Lower leg skin (tissue), 4 donors: Measurements from ENCODE around the gene ZNF280C. TPM values are rescaled to one million over a fixed set of nuclear protein-coding genes. Genes with fewer than 3 reads are reported as not detected.

Experiments used
- DNase-seq, 2 donors: peaks; one replicate each; pipeline ENCODE4 v3.0.0-alpha.2; 2019; ENCODE audit warnings: low spot score in 2 of 2
- H3K4me3 ChIP-seq: fragments of 200-600 bp; sonication (generic); 2 replicates; pipeline ENCODE4 v1.5.1; 2017; ENCODE audit warnings: mild to moderate bottlenecking, low read depth; ENCODE audit not compliant: poor library complexity, severe bottlenecking
- POLR2A ChIP-seq, 2 donors: fragments of 450-650 bp; IDR thresholded peaks; one replicate each; pipeline ENCODE4 v1.6.1; 2016 to 2017; ENCODE audit warnings: antibody characterized with exemption in 2 of 2, mild to moderate bottlenecking in 1 of 2, moderate library complexity in 1 of 2
- WGBS, 2 donors: methylation state at CpG; one replicate each; pipeline ENCODE4 v1.1.5; 2018; 5-methylcytosine and 5-hydroxymethylcytosine counted together
- intact Hi-C: fragments of 100-400 bp; cut with DNase I; formaldehyde crosslinking; loops from one replicate; pipeline ENCODE4 v1.15.0; 2023; ENCODE audit warnings: low total_unique reads
- total RNA-seq, 4 donors: library from RNA; depleted of rRNA; stranded (reverse); fragments of >200 nt; gene quantifications; one replicate each; pipeline ENCODE4 v1.1.0, GENCODE V29; 2016
- TF ChIP-seq, protein P1 (sequence below), 3 donors: fragments of 450-650 bp; IDR thresholded peaks; one replicate each; pipeline ENCODE4 v1.5.1; 2016; ENCODE audit warnings: antibody characterized with exemption in 3 of 3, mild to moderate bottlenecking in 3 of 3, moderate library complexity in 2 of 3

The ZNF280C gene
- total RNA-seq, 4 donors from 2014 or later = 2.9 to 3.8 (median 3.6) TPM

DNA sequence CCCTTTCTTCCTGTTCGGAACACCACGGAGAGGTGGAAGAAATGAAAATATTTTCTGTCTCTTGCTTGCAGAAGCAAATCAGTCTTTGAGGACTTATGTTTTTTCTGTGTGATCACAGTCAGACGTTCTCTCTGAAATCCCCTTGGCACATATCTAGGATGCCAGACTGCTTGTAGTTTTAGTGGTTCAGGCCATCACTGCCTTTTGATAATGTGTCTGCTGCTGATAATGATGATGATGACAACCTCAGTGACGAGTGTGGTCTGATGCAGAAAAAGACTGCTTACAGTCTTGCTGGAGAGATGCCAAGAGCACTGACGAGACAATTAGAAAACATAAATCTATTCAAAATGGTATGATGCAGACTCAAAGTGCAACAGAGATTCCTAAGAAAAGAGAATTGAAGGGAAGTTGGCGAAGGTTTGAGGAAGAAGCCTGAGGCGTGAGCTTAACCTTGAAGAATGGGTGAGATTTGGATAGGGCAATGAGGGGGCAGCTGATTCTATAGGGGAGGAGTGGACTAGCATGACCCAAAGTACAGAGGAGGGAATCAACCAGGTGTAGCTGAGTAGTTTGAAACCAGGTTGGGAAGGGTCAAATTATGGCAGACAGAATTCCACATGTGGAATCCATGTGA is 89.0 kb downstream of the ZNF280C start:
- no peak for DNase-seq
- intact Hi-C loops = no loop called here
- TF ChIP-seq POLR2A (IDR thresholded peaks at IDR 0.05) = no peak
- TF ChIP-seq, protein P1, sequence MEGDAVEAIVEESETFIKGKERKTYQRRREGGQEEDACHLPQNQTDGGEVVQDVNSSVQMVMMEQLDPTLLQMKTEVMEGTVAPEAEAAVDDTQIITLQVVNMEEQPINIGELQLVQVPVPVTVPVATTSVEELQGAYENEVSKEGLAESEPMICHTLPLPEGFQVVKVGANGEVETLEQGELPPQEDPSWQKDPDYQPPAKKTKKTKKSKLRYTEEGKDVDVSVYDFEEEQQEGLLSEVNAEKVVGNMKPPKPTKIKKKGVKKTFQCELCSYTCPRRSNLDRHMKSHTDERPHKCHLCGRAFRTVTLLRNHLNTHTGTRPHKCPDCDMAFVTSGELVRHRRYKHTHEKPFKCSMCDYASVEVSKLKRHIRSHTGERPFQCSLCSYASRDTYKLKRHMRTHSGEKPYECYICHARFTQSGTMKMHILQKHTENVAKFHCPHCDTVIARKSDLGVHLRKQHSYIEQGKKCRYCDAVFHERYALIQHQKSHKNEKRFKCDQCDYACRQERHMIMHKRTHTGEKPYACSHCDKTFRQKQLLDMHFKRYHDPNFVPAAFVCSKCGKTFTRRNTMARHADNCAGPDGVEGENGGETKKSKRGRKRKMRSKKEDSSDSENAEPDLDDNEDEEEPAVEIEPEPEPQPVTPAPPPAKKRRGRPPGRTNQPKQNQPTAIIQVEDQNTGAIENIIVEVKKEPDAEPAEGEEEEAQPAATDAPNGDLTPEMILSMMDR (IDR thresholded peaks at IDR 0.05) = no peak
- 41 to 48% methylated on average over 7 of the region's 7 CpGs for WGBS, 2 donors
- H3K4me3 ChIP-seq = no peak overlapping the region

DNA sequence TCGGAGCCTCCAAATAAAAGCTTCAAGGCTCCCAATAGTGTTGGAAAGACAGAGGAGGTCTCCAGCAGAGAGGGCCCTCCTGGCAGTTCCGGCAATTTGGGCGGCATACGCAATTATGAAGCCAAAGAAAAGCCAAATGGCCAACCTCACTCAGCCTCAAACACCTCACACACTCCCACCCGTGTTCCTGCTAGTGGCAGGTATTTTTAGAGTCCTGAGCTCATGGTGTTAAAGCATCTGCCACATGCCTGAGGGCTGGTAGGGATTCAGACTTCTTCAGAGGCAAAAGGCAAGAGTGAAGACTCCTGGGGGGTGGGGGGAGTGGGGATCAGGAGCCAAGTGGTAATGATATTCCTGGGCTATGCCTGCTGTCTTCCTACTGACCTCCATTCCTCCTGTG is 89.5 kb downstream of the ZNF280C start:
- H3K4me3 ChIP-seq = no peak overlapping the region
- intact Hi-C loops = no loop called here
- 67 to 91% methylated on average over 4 to 5 of the region's 5 CpGs for WGBS, 2 donors
- DNase-seq = peak in 1 of 2 donors; percentile 56
- no peak for TF ChIP-seq POLR2A (IDR thresholded peaks at IDR 0.05)
- TF ChIP-seq, protein P1 (IDR thresholded peaks at IDR 0.05) = no peak

DNA sequence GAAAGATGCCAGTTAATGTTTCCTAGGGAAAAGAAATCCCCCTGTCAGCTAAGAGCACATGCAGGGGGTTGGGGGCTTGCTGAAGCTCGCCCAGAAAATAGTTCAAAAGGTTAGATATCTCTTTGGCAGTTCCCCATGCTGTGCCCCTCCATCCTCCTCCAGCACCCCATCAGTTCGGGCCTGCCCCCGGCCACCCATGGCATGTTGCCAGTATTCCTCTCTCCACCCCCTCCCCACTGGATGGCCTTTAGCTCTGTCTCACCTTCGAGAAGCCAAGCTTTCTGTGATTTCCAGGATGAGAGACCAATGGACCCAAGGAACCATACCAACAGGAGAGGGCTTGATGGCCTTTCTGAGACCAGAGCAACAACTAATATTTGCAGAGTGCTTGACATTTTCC is 91.8 kb downstream of the ZNF280C start:
- WGBS, 2 donors = 70 to 82% methylated on average over 4 of the region's 4 CpGs
- no peak for TF ChIP-seq POLR2A (IDR thresholded peaks at IDR 0.05)
- TF ChIP-seq, protein P1 (IDR thresholded peaks at IDR 0.05) = no peak
- DNase-seq = peak in 1 of 2 donors; percentile 70
- no peak overlapping the region for H3K4me3 ChIP-seq
- intact Hi-C loops = no loop called here

DNA sequence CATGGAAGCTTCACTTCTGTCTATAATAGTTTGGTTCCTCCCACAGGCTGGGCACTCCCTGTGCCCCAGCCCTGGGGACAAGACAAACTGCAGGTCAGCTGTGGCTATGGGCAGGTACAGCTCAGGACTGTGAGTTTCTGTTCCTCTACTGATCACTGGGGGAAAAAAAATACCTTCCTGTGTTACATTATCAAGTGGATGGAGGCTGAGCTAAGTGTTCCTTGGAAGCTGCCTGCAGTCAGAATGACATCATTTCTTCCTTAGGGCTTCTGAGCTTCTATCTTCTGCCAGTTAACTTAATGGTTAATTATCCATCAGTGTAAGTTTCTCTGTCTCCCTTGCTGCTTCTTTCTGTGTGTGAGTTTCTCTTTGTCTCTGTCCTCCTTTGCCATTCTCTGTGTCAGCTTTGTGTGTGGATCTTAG is 92.3 kb downstream of the ZNF280C start:
- intact Hi-C loops = no loop called here
- H3K4me3 ChIP-seq = no peak overlapping the region
- TF ChIP-seq POLR2A (IDR thresholded peaks at IDR 0.05) = no peak
- TF ChIP-seq, protein P1 (IDR thresholded peaks at IDR 0.05) = no peak
- no peak for DNase-seq

DNA sequence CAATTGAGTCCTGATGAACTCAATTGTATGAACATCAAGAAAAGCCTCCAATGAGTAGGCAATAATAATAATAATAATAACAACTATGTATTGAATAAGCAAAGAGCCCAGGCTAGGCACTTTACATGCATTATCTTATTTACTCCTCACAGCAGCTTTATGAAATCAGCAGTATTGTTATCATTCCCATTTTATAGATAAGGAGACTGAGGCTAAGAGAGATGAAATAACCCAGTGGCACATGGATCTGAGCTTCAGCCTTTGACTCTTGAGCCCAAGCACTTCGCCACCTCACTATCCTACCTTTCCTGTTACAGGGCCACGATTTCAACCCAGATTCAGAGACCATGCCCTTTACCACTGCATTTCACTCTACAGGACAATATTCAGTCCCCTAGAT is 93.8 kb downstream of the ZNF280C start:
- no peak for DNase-seq
- TF ChIP-seq, protein P1 (IDR thresholded peaks at IDR 0.05) = no peak
- TF ChIP-seq POLR2A (IDR thresholded peaks at IDR 0.05) = no peak
- no peak overlapping the region for H3K4me3 ChIP-seq
- 82 to 95% methylated on average over 2 of the region's 2 CpGs for WGBS, 2 donors
- intact Hi-C loops = no loop called here
